Activated CD8-positive, alpha-beta memory T cell treated with anti-CD3 and anti-CD28 coated beads, Interleukin-2, amount 10 ng/mL, durations not matched to agents 7 days and 5 days (primary cell): ENCODE results near the gene MYO16. TPM values are rescaled to one million over a fixed set of nuclear protein-coding genes. Genes with fewer than 3 reads are reported as not detected.
A peak's percentile ranks its signal among the peaks of the same experiment; 100 is the strongest.

Source experiments
- ATAC-seq: fragments of 150-1000 bp; cut with Tn5 transposase; one replicate; pipeline ENCODE4 v1.10.0; 2021; ENCODE audit warnings: moderate library complexity
- CTCF ChIA-PET: fragments of 350-600 bp; sonication (Branson Sonifier 250); formaldehyde crosslinking; loops from one replicate; lab custom pipeline; 2021; ENCODE audit warnings: antibody characterized with exemption; lab: Charles Lee
- DNase-seq: peaks from one replicate; pipeline ENCODE4 v3.0.0-alpha.2; 2020
- H3K27ac Mint-ChIP-seq: one replicate; pipeline ENCODE4 v1.8.0; 2021; ENCODE audit warnings: mild to moderate bottlenecking, mixed read lengths
- H3K27me3 Mint-ChIP-seq: one replicate; pipeline ENCODE4 v1.8.0; 2021; ENCODE audit warnings: mixed read lengths
- H3K36me3 Mint-ChIP-seq: one replicate; pipeline ENCODE4 v1.8.0; 2021; ENCODE audit warnings: mild to moderate bottlenecking, mixed read lengths
- H3K4me1 Mint-ChIP-seq: one replicate; pipeline ENCODE4 v1.8.0; 2021; ENCODE audit warnings: mixed read lengths
- H3K4me3 Mint-ChIP-seq: one replicate; pipeline ENCODE4 v1.8.0; 2021; ENCODE audit warnings: mild to moderate bottlenecking, moderate library complexity, mixed read lengths
- H3K9me3 Mint-ChIP-seq: one replicate; pipeline ENCODE4 v1.8.0; 2022; ENCODE audit warnings: low read depth, mixed read lengths
- total RNA-seq, 2 experiments: library from RNA; stranded (reverse); gene quantifications; one replicate each; pipeline ENCODE4 v1.2.3, GENCODE V29; 2021

Gene MYO16
- total RNA-seq, 2 experiments from 2014 or later = 0.05 TPM; not detected in 1

- CTCF ChIA-PET = interaction anchor here (1.1 to 5.5 kb wide), 4 partner anchors 8 to 46 kb away, joined by 5 to 18 read pairs (median 10); no protein-coding TSS in a partner anchor
- DNase-seq = peak; percentile 93
- Mint-ChIP-seq H3K4me1 (peaks cover 17% of the 10 kb centered on the region), H3K9me3 (no peaks in the 10 kb centered on the region), H3K36me3 (no peaks in the 10 kb centered on the region), H3K4me3 (peak overlapping the region; percentile 53), H3K27me3 (peaks cover 9% of the 10 kb centered on the region), H3K27ac (peak overlapping the region; percentile 85)
- ATAC-seq = peak; percentile 94
These were observed 286.5 kb downstream of the MYO16 start for GRCh38 chr13:108915634-108916512.

- CTCF ChIA-PET = interaction anchor here (5.5 kb wide), 1 partner anchor 22 kb away, joined by 18 read pairs; no protein-coding TSS in a partner anchor
- DNase-seq (no peak), ATAC-seq (no peak)
- peaks cover 1% of the 10 kb centered on the region for H3K27me3 Mint-ChIP-seq
- no peaks in the 10 kb centered on the region for H3K36me3 Mint-ChIP-seq
- H3K4me1 Mint-ChIP-seq = peaks cover 17% of the 10 kb centered on the region
- H3K27ac Mint-ChIP-seq = no peak overlapping the region
- no peaks in the 10 kb centered on the region for H3K9me3 Mint-ChIP-seq
- H3K4me3 Mint-ChIP-seq = no peak overlapping the region
These were observed 288.2 kb downstream of the MYO16 start for GRCh38 chr13:108917581-108917980.

GRCh38 chr13:108919036-108919907 is 289.9 kb downstream of the MYO16 start:
- CTCF ChIA-PET = no interaction called here
- Mint-ChIP-seq H3K27me3 (no peaks in the 10 kb centered on the region), H3K4me1 (peaks cover 17% of the 10 kb centered on the region), H3K9me3 (no peaks in the 10 kb centered on the region), H3K4me3 (no peak overlapping the region), H3K27ac (no peak overlapping the region), H3K36me3 (no peaks in the 10 kb centered on the region)
- ATAC-seq = no peak
- no peak for DNase-seq

GRCh38 chr13:108920137-108920536 is 290.7 kb downstream of the MYO16 start:
- no peaks in the 10 kb centered on the region for H3K9me3 Mint-ChIP-seq
- CTCF ChIA-PET = no interaction called here
- H3K36me3 Mint-ChIP-seq = no peaks in the 10 kb centered on the region
- peaks cover 14% of the 10 kb centered on the region for H3K4me1 Mint-ChIP-seq
- DNase-seq = no peak
- ATAC-seq = no peak
- no peak overlapping the region for H3K4me3 Mint-ChIP-seq
- peak overlapping the region; percentile 44 for H3K27ac Mint-ChIP-seq
- no peaks in the 10 kb centered on the region for H3K27me3 Mint-ChIP-seq

DNA sequence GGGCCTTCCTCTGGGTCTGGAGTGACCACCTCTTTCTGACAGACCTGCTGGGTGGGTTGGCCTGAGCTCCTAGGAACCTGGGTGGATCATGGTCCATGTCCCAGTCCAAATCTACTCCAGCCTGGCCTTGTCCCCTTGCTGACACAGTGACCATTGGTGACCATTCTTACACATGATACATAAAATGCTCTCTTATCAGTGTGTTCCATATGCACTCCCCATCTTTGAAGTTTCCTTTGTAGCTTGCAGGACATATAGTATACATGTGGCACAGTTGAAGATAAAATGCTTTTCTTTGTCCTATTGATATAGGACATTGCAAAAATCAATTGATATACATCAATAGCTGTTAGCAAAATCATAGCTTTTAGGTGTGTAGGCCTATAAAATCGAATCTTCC is 291.8 kb downstream of the MYO16 start:
- DNase-seq = no peak
- Mint-ChIP-seq H3K27ac (no peak overlapping the region), H3K4me3 (no peak overlapping the region), H3K27me3 (no peaks in the 10 kb centered on the region), H3K36me3 (no peaks in the 10 kb centered on the region), H3K4me1 (peaks cover 3% of the 10 kb centered on the region), H3K9me3 (no peaks in the 10 kb centered on the region)
- no peak for ATAC-seq
- CTCF ChIA-PET = no interaction called here

- CTCF ChIA-PET = no interaction called here
- Mint-ChIP-seq H3K27me3 (no peaks in the 10 kb centered on the region), H3K9me3 (no peaks in the 10 kb centered on the region), H3K36me3 (no peaks in the 10 kb centered on the region), H3K4me1 (no peaks in the 10 kb centered on the region), H3K27ac (no peak overlapping the region), H3K4me3 (no peak overlapping the region)
- DNase-seq = no peak
- no peak for ATAC-seq
These were observed 292.7 kb downstream of the MYO16 start for GRCh38 chr13:108922108-108922507.

GRCh38 chr13:108923386-108924047 is 294.1 kb downstream of the MYO16 start:
- Mint-ChIP-seq H3K27ac (no peak overlapping the region), H3K36me3 (no peaks in the 10 kb centered on the region), H3K4me3 (no peak overlapping the region), H3K9me3 (no peaks in the 10 kb centered on the region), H3K27me3 (no peaks in the 10 kb centered on the region), H3K4me1 (no peaks in the 10 kb centered on the region)
- DNase-seq = no peak
- no peak for ATAC-seq
- CTCF ChIA-PET = interaction anchor here (1.6 kb wide), 1 partner anchor 8 kb away, joined by 5 read pairs; no protein-coding TSS in a partner anchor

GRCh38 chr13:108924134-108924533 is 294.7 kb downstream of the MYO16 start:
- Mint-ChIP-seq H3K9me3 (no peaks in the 10 kb centered on the region), H3K27ac (no peak overlapping the region), H3K27me3 (no peaks in the 10 kb centered on the region), H3K4me3 (no peak overlapping the region), H3K36me3 (no peaks in the 10 kb centered on the region), H3K4me1 (no peaks in the 10 kb centered on the region)
- ATAC-seq (no peak), DNase-seq (no peak)
- CTCF ChIA-PET = interaction anchor here (1.6 kb wide), 1 partner anchor 8 kb away, joined by 5 read pairs; no protein-coding TSS in a partner anchor

DNA sequence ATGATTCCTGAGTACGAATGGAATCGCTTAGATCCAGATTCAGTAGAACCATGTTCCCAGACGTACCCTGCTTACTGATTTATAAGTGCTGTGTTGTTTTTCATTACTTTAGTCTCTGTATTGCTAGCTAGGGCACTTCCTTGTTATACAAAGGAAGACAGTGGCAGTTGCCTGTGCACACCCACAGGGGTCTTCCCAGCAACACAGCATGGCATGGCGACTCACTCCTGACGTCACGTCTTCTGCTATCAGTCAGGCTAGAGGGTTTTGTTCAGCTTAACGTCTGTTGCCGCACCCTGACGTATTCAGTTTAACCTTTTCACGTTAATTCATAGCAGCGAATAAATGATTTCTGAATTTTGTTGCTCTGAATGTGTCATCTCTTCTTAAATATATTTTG is 295.1 kb downstream of the MYO16 start:
- CTCF ChIA-PET = interaction anchor here (1.6 kb wide), 1 partner anchor 9 kb away, joined by 5 read pairs; no protein-coding TSS in a partner anchor
- no peak overlapping the region for H3K27ac Mint-ChIP-seq
- no peak for ATAC-seq
- H3K27me3 Mint-ChIP-seq = no peaks in the 10 kb centered on the region
- no peaks in the 10 kb centered on the region for H3K36me3 Mint-ChIP-seq
- no peak overlapping the region for H3K4me3 Mint-ChIP-seq
- no peaks in the 10 kb centered on the region for H3K9me3 Mint-ChIP-seq
- H3K4me1 Mint-ChIP-seq = no peaks in the 10 kb centered on the region
- no peak for DNase-seq

DNA sequence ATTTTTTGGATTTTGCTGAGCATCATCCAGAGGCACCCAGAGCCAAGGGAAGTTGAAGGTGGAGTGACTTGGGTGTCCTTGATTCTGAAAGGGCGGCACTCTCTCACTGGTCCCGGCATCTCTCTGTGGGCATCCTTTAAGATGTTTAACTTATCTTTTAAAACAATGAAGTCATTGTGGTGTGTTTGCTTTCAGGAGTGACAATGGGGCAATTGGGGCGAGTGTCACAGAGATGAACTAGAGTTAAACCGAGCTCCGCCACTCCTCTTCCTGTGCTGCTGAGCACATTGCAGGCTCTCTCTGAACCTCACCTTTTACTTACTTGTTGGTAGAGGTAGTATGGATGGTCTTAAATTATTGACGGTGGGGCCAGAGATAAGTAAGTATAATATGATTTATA is 295.7 kb downstream of the MYO16 start:
- Mint-ChIP-seq H3K9me3 (no peaks in the 10 kb centered on the region), H3K4me1 (no peaks in the 10 kb centered on the region), H3K27ac (no peak overlapping the region), H3K36me3 (no peaks in the 10 kb centered on the region), H3K27me3 (no peaks in the 10 kb centered on the region), H3K4me3 (no peak overlapping the region)
- ATAC-seq = no peak
- CTCF ChIA-PET = interaction anchor here (1.6 kb wide), 1 partner anchor 9 kb away, joined by 5 read pairs; no protein-coding TSS in a partner anchor
- DNase-seq = no peak

- CTCF ChIA-PET = no interaction called here
- Mint-ChIP-seq H3K4me3 (no peak overlapping the region), H3K27me3 (no peaks in the 10 kb centered on the region), H3K9me3 (no peaks in the 10 kb centered on the region), H3K4me1 (no peaks in the 10 kb centered on the region), H3K27ac (no peak overlapping the region), H3K36me3 (no peaks in the 10 kb centered on the region)
- DNase-seq (no peak), ATAC-seq (no peak)
These were observed 297.5 kb downstream of the MYO16 start for GRCh38 chr13:108926862-108927261.

- Mint-ChIP-seq H3K9me3 (no peaks in the 10 kb centered on the region), H3K27ac (no peak overlapping the region), H3K4me1 (no peaks in the 10 kb centered on the region), H3K27me3 (no peaks in the 10 kb centered on the region), H3K4me3 (no peak overlapping the region), H3K36me3 (no peaks in the 10 kb centered on the region)
- CTCF ChIA-PET = no interaction called here
- DNase-seq (no peak), ATAC-seq (no peak)
These were observed 298.2 kb downstream of the MYO16 start for GRCh38 chr13:108927615-108928014.
